ENCODE data around the gene HOXD11.

Gene HOXD11

GRCh38 chr2:176111846-176112374, 4.8 kb downstream of the HOXD11 start:
- no peak for DNase-seq
- Histone ChIP-seq H3K4me1 (0 out of 2 replicates have a peak, but pooled peaks cover 3% of the 10 kb centered on the region), H3K27me3 (peaks cover 43% of the 10 kb centered on the region), H3K36me3 (no peaks in the 10 kb centered on the region; the same call in 1 of the 2 replicates), H3K4me3 (ENCODE audit: low read depth, low read length) (peak overlapping the region; percentile 31), H3K9me3 (no peaks in the 10 kb centered on the region)
- no peak for TF ChIP-seq CTCF (IDR thresholded peaks at IDR 0.05; ENCODE audit: low read depth, low read length)

GRCh38 chr2:176112375-176113302, 5.6 kb downstream of the HOXD11 start:
- no peak for DNase-seq
- no peak overlapping the region for H3K4me3 ChIP-seq (ENCODE audit: low read depth, low read length)
- no peaks in the 10 kb centered on the region; the same call in 1 of the 2 replicates for H3K36me3 ChIP-seq
- H3K9me3 ChIP-seq: no peaks in the 10 kb centered on the region
- H3K27me3 ChIP-seq: peaks cover 43% of the 10 kb centered on the region
- no peak for TF ChIP-seq CTCF (IDR thresholded peaks at IDR 0.05; ENCODE audit: low read depth, low read length)
- 0 out of 2 replicates have a peak, but pooled peaks cover 3% of the 10 kb centered on the region for H3K4me1 ChIP-seq

- no peak overlapping the region for H3K4me3 ChIP-seq (ENCODE audit: low read depth, low read length)
- no peaks in the 10 kb centered on the region; the same call in 1 of the 2 replicates for H3K36me3 ChIP-seq
- H3K9me3 ChIP-seq: no peaks in the 10 kb centered on the region
- 0 out of 2 replicates have a peak, but pooled peaks cover 3% of the 10 kb centered on the region for H3K4me1 ChIP-seq
- TF ChIP-seq CTCF (IDR thresholded peaks at IDR 0.05; ENCODE audit: low read depth, low read length): no peak
- H3K27me3 ChIP-seq: peaks cover 31% of the 10 kb centered on the region
- DNase-seq: no peak
Measured at GRCh38 chr2:176114120-176114929, 7.2 kb downstream of the HOXD11 start.

DNA sequence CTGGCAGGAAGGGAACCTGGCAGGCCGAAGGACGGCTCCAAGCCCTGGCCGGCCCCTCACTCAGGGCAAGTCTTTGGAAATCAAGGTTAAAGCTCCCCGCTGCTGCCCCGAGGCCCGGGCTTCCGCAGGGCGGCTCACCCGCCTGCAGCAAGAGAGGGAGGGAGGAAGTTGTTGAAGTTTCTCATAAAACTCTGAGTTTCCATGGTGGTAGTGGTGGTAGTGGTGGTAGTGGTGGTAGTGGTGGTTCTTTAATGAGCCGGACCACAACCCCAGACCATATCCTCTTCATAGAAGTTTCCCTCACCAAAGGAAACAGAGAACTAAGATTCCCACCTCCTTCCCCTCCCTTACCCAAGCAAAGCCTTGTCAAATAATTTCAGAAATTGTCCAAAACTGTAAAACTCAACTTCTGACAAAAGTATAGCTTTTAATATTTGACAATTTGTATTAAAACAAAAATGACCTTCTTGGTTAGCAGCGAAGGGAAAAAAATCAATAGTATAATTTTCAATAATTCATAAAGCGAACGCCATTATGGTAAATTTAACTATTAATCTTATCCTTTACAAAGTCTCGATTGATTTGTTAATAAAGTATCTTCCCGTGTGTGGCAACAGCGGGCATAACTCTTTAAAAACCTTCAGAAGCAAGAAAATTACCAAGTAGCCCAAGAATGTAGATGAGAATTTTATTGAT, 8.0 kb downstream of the HOXD11 start:
- Histone ChIP-seq H3K9me3 (no peaks in the 10 kb centered on the region), H3K27me3 (peaks cover 24% of the 10 kb centered on the region)

More for the DNA sequence above, 8.0 kb downstream of the HOXD11 start:
- TF ChIP-seq CTCF (IDR thresholded peaks at IDR 0.05; ENCODE audit: low read depth, low read length): no peak
- DNase-seq: no peak
- Histone ChIP-seq H3K4me3 (ENCODE audit: low read depth, low read length) (no peak overlapping the region), H3K4me1 (0 out of 2 replicates have a peak, but pooled peaks cover 3% of the 10 kb centered on the region), H3K36me3 (no peaks in the 10 kb centered on the region; the same call in 1 of the 2 replicates)

Measured in BE2C (cell line).